ENCODE measurements around the gene PRKCSH.
"Not testable (repeated sequence)": the region's sequence is repeated elsewhere in the genome, so short reads cannot be mapped to it uniquely, and the experiment has no call there.

PRKCSH gene

GRCh38 chr19:11468266-11468845 lies 32.9 kb downstream of the PRKCSH start:
- not testable (repeated sequence) for FAIRE-seq

GRCh38 chr19:11473725-11474124 lies 38.3 kb downstream of the PRKCSH start:
- FAIRE-seq: no peak
- DNase-seq (ENCODE audit: insufficient read length, low spot score): no peak

More at GRCh38 chr19:11468266-11468845, 32.9 kb downstream of the PRKCSH start:
- DNase-seq (ENCODE audit: insufficient read length, low spot score): not testable (repeated sequence)

- DNase-seq (ENCODE audit: insufficient read length, low spot score); FAIRE-seq: not testable (repeated sequence)
These were observed 39.9 kb downstream of the PRKCSH start for GRCh38 chr19:11475343-11475742.

- FAIRE-seq (no peak), DNase-seq (ENCODE audit: insufficient read length, low spot score) (no peak)
These were observed 40.4 kb downstream of the PRKCSH start for GRCh38 chr19:11475861-11476260.

GRCh38 chr19:11478167-11479089 lies 43.0 kb downstream of the PRKCSH start:
- FAIRE-seq: no peak
- DNase-seq (ENCODE audit: insufficient read length, low spot score): no peak

GRCh38 chr19:11479090-11479897 lies 43.9 kb downstream of the PRKCSH start:
- no peak for DNase-seq (ENCODE audit: insufficient read length, low spot score)
- no peak for FAIRE-seq

- no peak for DNase-seq (ENCODE audit: insufficient read length, low spot score)
- FAIRE-seq: no peak
These were observed 44.7 kb downstream of the PRKCSH start for GRCh38 chr19:11479898-11480714.

- FAIRE-seq: no peak
- DNase-seq (ENCODE audit: insufficient read length, low spot score): no peak
These were observed 45.5 kb downstream of the PRKCSH start, which contains the start of gene ELAVL3 for GRCh38 chr19:11480715-11481533. ELAVL3 (minus strand) TSS chr19:11481046; CDS start chr19:11480608, 438 bp downstream.

- FAIRE-seq (peak; percentile 96), DNase-seq (ENCODE audit: insufficient read length, low spot score) (peak; percentile 99)
These were observed 46.3 kb downstream of the PRKCSH start for GRCh38 chr19:11481534-11482383.

GRCh38 chr19:11482384-11483050 lies 47.1 kb downstream of the PRKCSH start:
- peak; percentile 96 for DNase-seq (ENCODE audit: insufficient read length, low spot score)
- peak; percentile 69 for FAIRE-seq

GRCh38 chr19:11483366-11484111 lies 48.1 kb downstream of the PRKCSH start:
- DNase-seq (ENCODE audit: insufficient read length, low spot score) (no peak), FAIRE-seq (no peak)

GRCh38 chr19:11485245-11485837 lies 49.9 kb downstream of the PRKCSH start:
- no peak for DNase-seq (ENCODE audit: insufficient read length, low spot score)
- no peak for FAIRE-seq

- DNase-seq (ENCODE audit: insufficient read length, low spot score) (no peak), FAIRE-seq (no peak)
These were observed 51.4 kb downstream of the PRKCSH start for GRCh38 chr19:11486661-11487503.

GRCh38 chr19:11489378-11489777 lies 53.9 kb downstream of the PRKCSH start:
- DNase-seq (ENCODE audit: insufficient read length, low spot score) (no peak), FAIRE-seq (no peak)

- DNase-seq (ENCODE audit: insufficient read length, low spot score) (no peak), FAIRE-seq (no peak)
These were observed 59.3 kb downstream of the PRKCSH start for GRCh38 chr19:11494634-11495285.
